Measurements from ENCODE around the gene CNTN3. TPM values are rescaled to one million over a fixed set of nuclear protein-coding genes. Genes with fewer than 3 reads are reported as not detected.

The CNTN3 gene
- total and polyA plus RNA-seq, 10 donors = 0.30 to 6.7 (median 3.4) TPM

DNA sequence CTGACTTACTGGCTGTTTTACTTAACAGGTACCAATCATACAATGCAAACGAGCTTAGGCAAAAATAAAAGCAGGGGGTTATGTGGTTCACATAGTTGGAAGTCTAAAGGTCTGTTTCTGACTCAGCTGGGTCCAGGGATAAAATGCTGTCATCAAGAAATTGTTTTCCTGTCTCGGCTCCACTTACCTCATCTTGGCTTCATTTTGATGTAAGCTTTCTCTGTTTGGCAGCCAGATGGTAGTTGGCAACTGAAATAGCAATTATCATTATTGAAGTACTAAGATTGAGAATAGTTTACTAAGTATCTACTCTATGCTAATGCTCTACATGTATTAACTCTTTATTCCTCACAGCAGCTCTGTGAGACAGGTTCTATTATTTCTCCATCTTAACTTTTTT is 36.8 kb upstream of the CNTN3 start:
- Histone ChIP-seq H3K27ac (no peak overlapping the region), H3K9me3 (peaks cover 0 to 7% (median 0%) of the 10 kb centered on the region in 8 donors), H3K4me3 (no peak overlapping the region), H3K27me3 (replicated peaks in 1 of 7) (no peaks in the 10 kb centered on the region), H3K4me1 (no peaks in the 10 kb centered on the region), H3K36me3 (no peaks in the 10 kb centered on the region)
- WGBS, 5 donors = 42 to 72% (median 63%) methylated on average over 2 of the region's 2 CpGs
- intact Hi-C loops (cut with DNase I; ENCODE audit: low total_unique reads) = no loop called here
- TF ChIP-seq POLR2A (IDR thresholded peaks at IDR 0.05) = no peak
- DNase-seq = no peak

DNA sequence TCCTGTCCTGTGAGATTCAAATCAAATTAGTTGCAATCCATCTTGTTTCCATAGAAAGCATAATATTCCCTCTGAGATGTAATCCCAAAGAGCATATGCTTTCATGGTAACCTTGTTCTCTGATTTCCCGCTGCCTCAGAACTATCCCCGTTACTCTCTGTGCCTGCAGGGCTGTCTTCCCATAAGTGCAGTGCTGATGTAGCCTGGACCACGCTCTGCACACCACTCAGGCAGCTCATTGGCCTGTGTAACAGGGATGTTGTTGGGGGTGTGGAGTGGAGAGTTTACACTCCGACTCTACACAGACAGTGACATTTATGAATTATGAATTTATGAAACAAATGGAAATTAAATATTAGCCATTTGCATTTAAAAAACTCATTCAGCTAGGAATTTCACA is 33.6 kb upstream of the CNTN3 start:
- no peak for DNase-seq
- Histone ChIP-seq H3K27me3 (replicated peaks in 1 of 7) (no peaks in the 10 kb centered on the region), H3K4me3 (no peak overlapping the region), H3K9me3 (no peaks in the 10 kb centered on the region), H3K36me3 (no peaks in the 10 kb centered on the region), H3K4me1 (peaks cover 0 to 2% (median 0%) of the 10 kb centered on the region in 6 donors), H3K27ac (no peak overlapping the region)
- 74 to 88% (median 84%) methylated on average over 4 of the region's 4 CpGs for WGBS, 5 donors
- TF ChIP-seq POLR2AphosphoS5 (IDR thresholded peaks at IDR 0.05) (no peak), POLR2A (IDR thresholded peaks at IDR 0.05) (no peak)
- TF ChIP-seq, protein P1, sequence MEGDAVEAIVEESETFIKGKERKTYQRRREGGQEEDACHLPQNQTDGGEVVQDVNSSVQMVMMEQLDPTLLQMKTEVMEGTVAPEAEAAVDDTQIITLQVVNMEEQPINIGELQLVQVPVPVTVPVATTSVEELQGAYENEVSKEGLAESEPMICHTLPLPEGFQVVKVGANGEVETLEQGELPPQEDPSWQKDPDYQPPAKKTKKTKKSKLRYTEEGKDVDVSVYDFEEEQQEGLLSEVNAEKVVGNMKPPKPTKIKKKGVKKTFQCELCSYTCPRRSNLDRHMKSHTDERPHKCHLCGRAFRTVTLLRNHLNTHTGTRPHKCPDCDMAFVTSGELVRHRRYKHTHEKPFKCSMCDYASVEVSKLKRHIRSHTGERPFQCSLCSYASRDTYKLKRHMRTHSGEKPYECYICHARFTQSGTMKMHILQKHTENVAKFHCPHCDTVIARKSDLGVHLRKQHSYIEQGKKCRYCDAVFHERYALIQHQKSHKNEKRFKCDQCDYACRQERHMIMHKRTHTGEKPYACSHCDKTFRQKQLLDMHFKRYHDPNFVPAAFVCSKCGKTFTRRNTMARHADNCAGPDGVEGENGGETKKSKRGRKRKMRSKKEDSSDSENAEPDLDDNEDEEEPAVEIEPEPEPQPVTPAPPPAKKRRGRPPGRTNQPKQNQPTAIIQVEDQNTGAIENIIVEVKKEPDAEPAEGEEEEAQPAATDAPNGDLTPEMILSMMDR (IDR thresholded peaks at IDR 0.05 in 8 of 11, conservative IDR thresholded peaks at IDR 0.05 in 3 of 11) = no peak
- intact Hi-C loops (cut with DNase I; ENCODE audit: low total_unique reads) = no loop called here

DNA sequence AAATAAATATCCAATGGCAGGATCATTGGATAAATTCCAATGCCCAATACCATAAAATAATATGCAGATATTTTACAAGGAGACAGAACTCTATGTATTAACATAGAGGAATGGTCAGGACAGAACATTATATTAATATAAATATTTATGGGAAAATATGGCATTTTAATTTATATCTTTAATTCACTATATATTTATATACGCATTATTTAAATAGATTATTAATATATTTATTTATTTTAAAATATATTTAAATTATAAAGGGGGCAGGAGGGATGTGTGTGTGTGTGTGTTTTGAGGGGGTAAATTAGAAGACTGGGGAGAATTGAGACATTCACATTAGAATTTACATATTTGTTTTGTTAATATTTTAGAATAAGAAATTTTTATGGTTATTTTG is 31.6 kb upstream of the CNTN3 start:
- Histone ChIP-seq H3K9me3 (peaks cover 0 to 6% (median 0%) of the 10 kb centered on the region in 8 donors), H3K36me3 (no peaks in the 10 kb centered on the region), H3K4me3 (no peak overlapping the region), H3K27me3 (replicated peaks in 1 of 7) (no peaks in the 10 kb centered on the region), H3K4me1 (peaks cover 0 to 2% (median 0%) of the 10 kb centered on the region in 6 donors), H3K27ac (no peak overlapping the region)
- WGBS, 5 donors = 48 to 89% (median 86%) methylated on average over 1 of the region's 1 CpG
- no peak for DNase-seq
- intact Hi-C loops (cut with DNase I; ENCODE audit: low total_unique reads) = no loop called here
- TF ChIP-seq, protein P1 (IDR thresholded peaks at IDR 0.05 in 8 of 11, conservative IDR thresholded peaks at IDR 0.05 in 3 of 11) = no peak
- TF ChIP-seq POLR2AphosphoS5 (IDR thresholded peaks at IDR 0.05) = no peak
- no peak for TF ChIP-seq POLR2A (IDR thresholded peaks at IDR 0.05)

DNA sequence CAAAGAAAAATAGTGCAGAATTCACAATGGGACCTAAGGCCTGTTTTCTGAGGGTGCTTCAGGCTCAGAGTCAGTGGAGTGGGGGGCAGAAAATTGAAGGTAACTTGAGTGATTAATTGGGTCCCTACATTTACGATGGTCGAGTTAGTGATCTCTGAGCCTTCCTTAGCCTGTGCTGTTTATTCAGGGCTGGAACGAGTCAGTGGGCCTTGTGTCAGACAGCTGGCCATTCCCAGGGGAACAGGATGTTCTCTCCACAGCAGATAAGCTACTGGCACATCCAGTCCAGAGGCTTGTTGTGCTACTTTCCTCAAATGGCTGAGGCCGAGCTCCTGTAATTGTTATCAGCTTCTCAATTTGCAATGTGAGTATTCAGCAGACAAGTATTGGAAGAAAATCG is 29.2 kb upstream of the CNTN3 start:
- H3K4me3 ChIP-seq = no peak overlapping the region
- DNase-seq = no peak
- no peaks in the 10 kb centered on the region for H3K36me3 ChIP-seq
- H3K27ac ChIP-seq = no peak overlapping the region
- intact Hi-C loops (cut with DNase I; ENCODE audit: low total_unique reads) = no loop called here
- H3K9me3 ChIP-seq = peaks cover 0 to 6% (median 0%) of the 10 kb centered on the region in 8 donors
- 46 to 66% (median 54%) methylated on average over 5 of the region's 5 CpGs for whole genome bisulfite sequencing, 5 donors
- TF ChIP-seq POLR2AphosphoS5 (IDR thresholded peaks at IDR 0.05) = peak in 1 of 3 donors; percentile 46
- TF ChIP-seq, protein P1 (IDR thresholded peaks at IDR 0.05 in 8 of 11, conservative IDR thresholded peaks at IDR 0.05 in 3 of 11) = no peak
- no peaks in the 10 kb centered on the region for H3K27me3 ChIP-seq (replicated peaks in 1 of 7)
- H3K4me1 ChIP-seq = peaks cover 0 to 2% (median 0%) of the 10 kb centered on the region in 6 donors

DNA sequence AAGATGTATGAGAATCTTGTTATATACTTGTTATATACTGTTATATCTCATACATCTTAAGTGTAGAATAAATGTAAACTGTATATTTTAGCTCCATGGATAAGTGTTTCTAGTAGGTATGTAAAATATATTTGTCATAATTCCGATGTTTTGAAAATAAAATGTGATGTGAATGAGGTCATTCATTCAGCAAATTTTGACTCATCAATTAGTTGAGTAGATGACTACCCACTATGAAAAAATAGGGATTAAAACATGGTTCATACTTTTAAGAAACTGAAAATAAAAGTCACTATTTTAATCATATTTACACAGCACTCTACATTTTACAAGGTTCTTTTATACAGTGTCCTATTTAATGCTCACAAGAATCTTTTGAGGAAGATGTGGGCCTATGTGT is 28.4 kb upstream of the CNTN3 start:
- Histone ChIP-seq H3K36me3 (no peaks in the 10 kb centered on the region), H3K9me3 (peaks cover 0 to 6% (median 0%) of the 10 kb centered on the region in 8 donors), H3K4me3 (no peak overlapping the region), H3K4me1 (peaks cover 0 to 2% (median 0%) of the 10 kb centered on the region in 6 donors), H3K27ac (no peak overlapping the region), H3K27me3 (replicated peaks in 1 of 7) (no peaks in the 10 kb centered on the region)
- no peak for DNase-seq
- intact Hi-C loops (cut with DNase I; ENCODE audit: low total_unique reads) = no loop called here
- 82 to 94% (median 88%) methylated on average over 1 of the region's 1 CpG for WGBS, 5 donors
- TF ChIP-seq POLR2AphosphoS5 (IDR thresholded peaks at IDR 0.05) (no peak), POLR2A (IDR thresholded peaks at IDR 0.05) (no peak)
- TF ChIP-seq, protein P1 (IDR thresholded peaks at IDR 0.05 in 8 of 11, conservative IDR thresholded peaks at IDR 0.05 in 3 of 11) = no peak

Data from spleen (tissue), 11 donors.